Thyroid gland (tissue), 4 donors: ENCODE data around the gene OR2AT4. TPM values are rescaled to one million over a fixed set of nuclear protein-coding genes. Genes with fewer than 3 reads are reported as not detected.

Experiments
- DNase-seq, 2 donors: peaks; one replicate each; pipeline ENCODE4 v3.0.0-alpha.2; 2019
- H3K27ac ChIP-seq, 3 donors: fragments of 200-600 bp; sonication (generic); 1 replicate in 2 of 3; 2 replicates in 1 of 3; pipeline ENCODE4 v1.5.1; 2016 to 2019; ENCODE audit warnings: mild to moderate bottlenecking in 1 of 3, moderate library complexity in 1 of 3
- H3K27me3 ChIP-seq: fragments of 200-600 bp; sonication (generic); one replicate; pipeline ENCODE4 v1.5.1; 2019
- H3K36me3 ChIP-seq, 2 donors: fragments of 200-600 bp; sonication (generic); one replicate each; pipeline ENCODE4 v1.5.1; 2016 to 2019
- H3K4me1 ChIP-seq, 2 donors: fragments of 200-600 bp; sonication (generic); one replicate each; pipeline ENCODE4 v1.5.1; 2017 to 2019
- H3K4me3 ChIP-seq, 3 donors: fragments of 200-600 bp; sonication (generic); replicated peaks in 1 of 3; 1 replicate in 2 of 3; 2 replicates in 1 of 3; pipeline ENCODE4 v1.5.1; 2016; ENCODE audit warnings: mild to moderate bottlenecking in 1 of 3
- H3K9me3 ChIP-seq: fragments of 200-600 bp; sonication (generic); one replicate; pipeline ENCODE4 v1.5.1; 2017
- POLR2A ChIP-seq, 2 donors: fragments of 450-650 bp; IDR thresholded peaks; one replicate each; pipeline ENCODE4 v1.6.1; 2017; ENCODE audit warnings: antibody characterized with exemption in 2 of 2, mild to moderate bottlenecking in 2 of 2, moderate library complexity in 1 of 2
- WGBS, 2 donors: methylation state at CpG; one replicate each; pipeline ENCODE4 v1.1.5; 2017; 5-methylcytosine and 5-hydroxymethylcytosine counted together
- intact Hi-C: fragments of 100-400 bp; cut with DNase I; formaldehyde crosslinking; loops from one replicate; pipeline ENCODE4 v1.15.1; 2023
- total RNA-seq, 4 donors: library from RNA; depleted of rRNA; stranded (reverse); fragments of >200 nt; gene quantifications; one replicate each; pipeline ENCODE4 v1.2.3, GENCODE V29; 2016
- TF ChIP-seq, protein P1 (sequence below), 6 experiments: fragments of 200-600 bp in 3 of 6; fragments of 450-650 bp in 3 of 6; sonication (generic) in 3 of 6; IDR thresholded peaks; one replicate each; pipeline ENCODE4 v1.5.1; 2016 to 2019; ENCODE audit warnings: antibody characterized with exemption in 6 of 6, mild to moderate bottlenecking in 2 of 6, inconsistent platforms in 1 of 6, moderate library complexity in 1 of 6

Gene OR2AT4
- total RNA-seq, 4 donors from 2014 or later: not detected

DNA sequence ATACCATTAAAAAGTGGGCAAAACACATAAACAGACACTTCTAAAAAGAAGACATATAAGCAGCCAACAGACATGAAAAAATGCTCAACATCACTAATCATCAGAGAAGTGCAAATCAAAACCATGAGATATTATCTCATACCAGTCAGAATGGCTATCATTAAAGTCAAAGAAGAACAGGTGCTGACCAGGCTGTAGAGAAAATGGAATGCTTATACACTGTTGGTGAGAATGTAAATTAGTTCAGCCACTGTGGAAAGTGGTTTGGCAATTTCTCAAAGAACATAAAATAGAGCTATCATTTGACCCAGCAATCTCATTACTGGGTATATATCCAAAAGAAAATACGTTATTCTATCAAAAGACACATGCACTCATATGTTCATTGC lies 13.5 kb downstream of the OR2AT4 start:
- Histone ChIP-seq H3K4me1 (no peaks in the 10 kb centered on the region), H3K27ac (no peak overlapping the region), H3K4me3 (no peak overlapping the region), H3K9me3 (no peaks in the 10 kb centered on the region), H3K27me3 (no peaks in the 10 kb centered on the region), H3K36me3 (no peaks in the 10 kb centered on the region)
- intact Hi-C loops: no loop called here
- no peak for DNase-seq
- 70 to 89% methylated on average over 1 of the region's 1 CpG for WGBS, 2 donors
- TF ChIP-seq POLR2A (IDR thresholded peaks at IDR 0.05): no peak
- TF ChIP-seq, protein P1, sequence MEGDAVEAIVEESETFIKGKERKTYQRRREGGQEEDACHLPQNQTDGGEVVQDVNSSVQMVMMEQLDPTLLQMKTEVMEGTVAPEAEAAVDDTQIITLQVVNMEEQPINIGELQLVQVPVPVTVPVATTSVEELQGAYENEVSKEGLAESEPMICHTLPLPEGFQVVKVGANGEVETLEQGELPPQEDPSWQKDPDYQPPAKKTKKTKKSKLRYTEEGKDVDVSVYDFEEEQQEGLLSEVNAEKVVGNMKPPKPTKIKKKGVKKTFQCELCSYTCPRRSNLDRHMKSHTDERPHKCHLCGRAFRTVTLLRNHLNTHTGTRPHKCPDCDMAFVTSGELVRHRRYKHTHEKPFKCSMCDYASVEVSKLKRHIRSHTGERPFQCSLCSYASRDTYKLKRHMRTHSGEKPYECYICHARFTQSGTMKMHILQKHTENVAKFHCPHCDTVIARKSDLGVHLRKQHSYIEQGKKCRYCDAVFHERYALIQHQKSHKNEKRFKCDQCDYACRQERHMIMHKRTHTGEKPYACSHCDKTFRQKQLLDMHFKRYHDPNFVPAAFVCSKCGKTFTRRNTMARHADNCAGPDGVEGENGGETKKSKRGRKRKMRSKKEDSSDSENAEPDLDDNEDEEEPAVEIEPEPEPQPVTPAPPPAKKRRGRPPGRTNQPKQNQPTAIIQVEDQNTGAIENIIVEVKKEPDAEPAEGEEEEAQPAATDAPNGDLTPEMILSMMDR (IDR thresholded peaks at IDR 0.05): no peak

DNA sequence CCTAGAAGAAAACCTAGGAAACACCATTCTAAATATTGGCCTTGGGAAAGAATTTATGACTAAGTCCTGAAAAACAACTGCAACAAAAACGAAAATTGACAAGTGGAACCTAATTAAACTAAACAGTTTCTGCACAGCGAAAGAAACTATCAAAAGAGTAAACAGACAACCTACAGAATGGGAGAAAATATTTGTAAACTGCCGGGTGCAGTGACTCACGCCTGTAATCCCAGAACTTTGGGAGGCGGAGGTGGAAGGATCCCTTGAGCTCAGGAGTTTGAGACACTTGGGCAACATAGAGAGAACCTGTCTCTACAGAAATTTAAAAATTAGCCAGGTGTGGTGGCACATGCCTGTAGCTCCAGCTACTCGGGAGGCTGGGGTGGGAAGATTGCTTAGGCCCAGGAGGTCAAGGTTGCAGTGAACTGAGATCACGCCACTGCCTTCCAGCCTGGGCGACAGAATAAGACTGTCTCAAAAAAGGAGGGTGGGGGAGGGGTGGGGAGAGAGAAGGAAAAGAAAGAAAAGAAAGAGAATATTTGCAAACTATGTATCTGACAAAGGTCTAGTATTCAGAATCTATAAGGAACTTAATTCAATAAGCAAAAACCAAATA lies 14.0 kb downstream of the OR2AT4 start:
- 82 to 84% methylated on average over 8 of the region's 8 CpGs for WGBS, 2 donors
- TF ChIP-seq, protein P1 (IDR thresholded peaks at IDR 0.05): no peak
- no peak for TF ChIP-seq POLR2A (IDR thresholded peaks at IDR 0.05)
- DNase-seq: no peak
- no peaks in the 10 kb centered on the region for H3K4me1 ChIP-seq
- H3K27ac ChIP-seq: no peak overlapping the region
- H3K27me3 ChIP-seq: no peaks in the 10 kb centered on the region
- no peaks in the 10 kb centered on the region for H3K9me3 ChIP-seq
- intact Hi-C loops: no loop called here
- no peaks in the 10 kb centered on the region for H3K36me3 ChIP-seq
- no peak overlapping the region for H3K4me3 ChIP-seq

DNA sequence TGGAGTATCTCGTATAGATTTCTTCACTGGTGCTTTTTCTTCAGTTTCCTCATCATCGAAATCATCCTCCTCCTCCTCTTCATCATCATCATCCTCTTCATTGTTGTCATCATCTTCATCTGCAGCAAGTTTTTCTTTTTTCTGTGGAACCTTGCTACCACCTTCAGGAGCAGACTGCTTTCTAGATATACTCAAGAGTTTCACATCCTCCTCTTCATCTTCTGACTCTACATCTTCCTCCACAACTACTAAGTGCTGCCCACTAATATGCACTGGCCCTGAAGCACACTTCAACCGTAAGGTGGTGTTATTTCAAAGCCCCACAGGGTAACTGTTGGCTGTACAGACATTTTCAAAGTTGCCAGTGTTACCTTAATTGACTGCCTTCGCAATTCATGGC lies 17.1 kb downstream of the OR2AT4 start:
- WGBS, 2 donors: 72 to 85% methylated on average over 4 of the region's 4 CpGs
- Histone ChIP-seq H3K4me3 (no peak overlapping the region), H3K4me1 (no peaks in the 10 kb centered on the region), H3K27me3 (no peaks in the 10 kb centered on the region), H3K9me3 (no peaks in the 10 kb centered on the region), H3K36me3 (no peaks in the 10 kb centered on the region), H3K27ac (no peak overlapping the region)
- DNase-seq: no peak
- no peak for TF ChIP-seq POLR2A (IDR thresholded peaks at IDR 0.05)
- TF ChIP-seq, protein P1 (IDR thresholded peaks at IDR 0.05): no peak
- intact Hi-C loops: no loop called here

DNA sequence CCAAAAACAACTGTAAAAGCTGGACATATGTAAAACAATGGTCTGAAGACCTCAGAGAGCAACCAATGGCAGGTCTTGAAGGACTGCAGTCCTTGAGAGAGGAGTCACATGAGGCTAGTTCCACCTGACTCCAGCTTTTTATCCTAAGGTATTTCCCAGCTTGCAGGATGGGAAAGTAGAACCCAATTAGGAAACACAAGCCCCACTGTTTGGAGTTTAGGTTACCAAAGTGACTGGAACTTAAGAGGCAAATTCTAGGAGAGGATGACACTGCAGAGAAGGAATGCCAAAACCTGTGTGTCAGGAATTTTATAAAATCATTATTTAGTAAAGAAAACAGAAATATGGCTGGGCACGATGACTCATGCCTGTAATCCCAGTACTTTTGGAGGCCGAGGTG lies 18.4 kb downstream of the OR2AT4 start:
- DNase-seq: no peak
- no peaks in the 10 kb centered on the region for H3K36me3 ChIP-seq
- H3K27ac ChIP-seq: no peak overlapping the region
- intact Hi-C loops: no loop called here
- H3K27me3 ChIP-seq: no peaks in the 10 kb centered on the region
- H3K9me3 ChIP-seq: no peaks in the 10 kb centered on the region
- TF ChIP-seq, protein P1 (IDR thresholded peaks at IDR 0.05): no peak
- no peak for TF ChIP-seq POLR2A (IDR thresholded peaks at IDR 0.05)
- WGBS, 2 donors: 79 to 81% methylated on average over 2 of the region's 2 CpGs
- no peak overlapping the region for H3K4me3 ChIP-seq
- no peaks in the 10 kb centered on the region for H3K4me1 ChIP-seq

DNA sequence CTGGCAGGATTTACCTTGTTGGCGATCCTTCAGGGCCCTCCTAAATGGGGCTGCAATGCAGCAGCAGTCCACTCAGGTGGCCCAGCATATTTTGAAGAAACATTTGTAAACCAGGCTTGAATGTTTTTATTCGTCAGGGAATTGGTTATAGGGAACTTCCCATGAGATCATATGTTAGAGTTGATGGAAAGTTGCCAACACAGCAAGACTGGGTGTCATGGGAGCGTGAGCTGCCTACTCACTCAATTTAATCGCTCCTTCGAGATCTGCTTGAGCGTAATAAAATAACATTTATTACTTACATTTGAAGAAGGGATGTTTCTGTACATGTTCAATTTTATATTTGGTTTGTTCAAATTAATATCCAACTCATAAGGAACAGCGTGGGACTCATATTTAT lies 19.4 kb downstream of the OR2AT4 start:
- Histone ChIP-seq H3K4me3 (no peak overlapping the region), H3K9me3 (no peaks in the 10 kb centered on the region), H3K36me3 (no peaks in the 10 kb centered on the region), H3K4me1 (no peaks in the 10 kb centered on the region), H3K27ac (no peak overlapping the region), H3K27me3 (no peaks in the 10 kb centered on the region)
- TF ChIP-seq, protein P1 (IDR thresholded peaks at IDR 0.05): no peak
- TF ChIP-seq POLR2A (IDR thresholded peaks at IDR 0.05): no peak
- intact Hi-C loops: no loop called here
- no peak for DNase-seq
- 79 to 82% methylated on average over 7 of the region's 7 CpGs for WGBS, 2 donors
